T-helper 17 cell (primary cell): ENCODE data around the gene VAC14. TPM values are rescaled to one million over a fixed set of nuclear protein-coding genes. Genes with fewer than 3 reads are reported as not detected.

Experiments used
- ATAC-seq: fragments of 150-1000 bp; cut with Tn5 transposase; 2 replicates; pipeline ENCODE4 v1.10.0; 2021; ENCODE audit warnings: mild to moderate bottlenecking, moderate library complexity
- DNase-seq, 3 donors: peaks; one replicate each; pipeline versions ENCODE4 v3.0.0 to v3.0.0-alpha.2; 2020 to 2021
- H3K9me3 ChIP-seq: one replicate; pipeline ENCODE4 v1.7.0; 2013; ENCODE audit warnings: low read length, mild to moderate bottlenecking; ENCODE audit not compliant: control insufficient read depth, poor library complexity, severe bottlenecking
- H3K27ac Mint-ChIP-seq: one replicate; pipeline ENCODE4 v1.8.0; 2022; ENCODE audit warnings: mild to moderate bottlenecking, moderate library complexity, mixed read lengths
- H3K27me3 Mint-ChIP-seq: one replicate; pipeline ENCODE4 v1.8.0; 2022; ENCODE audit warnings: mixed read lengths
- H3K36me3 Mint-ChIP-seq: one replicate; pipeline ENCODE4 v1.8.0; 2022; ENCODE audit warnings: low read depth, mixed read lengths
- H3K4me1 Mint-ChIP-seq: one replicate; pipeline ENCODE4 v1.8.0; 2022; ENCODE audit warnings: mild to moderate bottlenecking, mixed read lengths
- H3K4me3 Mint-ChIP-seq: one replicate; pipeline ENCODE4 v1.8.0; 2022; ENCODE audit warnings: mild to moderate bottlenecking, moderate library complexity, mixed read lengths
- total RNA-seq, 4 donors: library from RNA in 2 of 4; stranded (reverse) in 2 of 4; gene quantifications; one replicate each; pipeline ENCODE4 v1.2.3 and lab custom pipeline; 2022 to 2026

Gene VAC14
- total RNA-seq, 2 donors from 2014 or later: 36.7 to 38.4 TPM

DNA sequence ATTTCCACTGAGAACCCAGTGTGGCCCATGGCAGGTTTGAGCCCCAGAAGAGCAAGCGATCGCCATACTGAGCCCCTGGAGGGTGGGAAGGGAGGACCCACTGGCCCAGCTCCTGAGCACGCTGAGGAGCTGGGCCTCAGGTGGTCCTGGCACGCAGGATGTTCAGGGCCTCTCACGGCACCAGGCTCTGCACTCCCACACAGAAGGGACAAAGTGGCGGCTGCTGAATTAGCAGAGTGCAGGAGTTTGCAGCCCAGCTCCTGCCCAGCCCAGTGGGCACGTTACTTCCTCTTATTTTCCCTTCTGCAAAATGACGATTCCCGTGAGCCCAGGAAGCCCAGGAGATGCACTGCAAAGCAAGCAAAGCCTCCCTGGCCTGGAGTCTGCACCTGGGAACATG lies 72.8 kb downstream of the VAC14 start:
- Mint-ChIP-seq H3K4me1 (peaks cover 7% of the 10 kb centered on the region), H3K4me3 (no peak overlapping the region), H3K27ac (no peak overlapping the region), H3K36me3 (peaks cover 13% of the 10 kb centered on the region), H3K27me3 (no peaks in the 10 kb centered on the region)
- ATAC-seq: no peak
- no peak for DNase-seq
- H3K9me3 ChIP-seq: no peaks in the 10 kb centered on the region

DNA sequence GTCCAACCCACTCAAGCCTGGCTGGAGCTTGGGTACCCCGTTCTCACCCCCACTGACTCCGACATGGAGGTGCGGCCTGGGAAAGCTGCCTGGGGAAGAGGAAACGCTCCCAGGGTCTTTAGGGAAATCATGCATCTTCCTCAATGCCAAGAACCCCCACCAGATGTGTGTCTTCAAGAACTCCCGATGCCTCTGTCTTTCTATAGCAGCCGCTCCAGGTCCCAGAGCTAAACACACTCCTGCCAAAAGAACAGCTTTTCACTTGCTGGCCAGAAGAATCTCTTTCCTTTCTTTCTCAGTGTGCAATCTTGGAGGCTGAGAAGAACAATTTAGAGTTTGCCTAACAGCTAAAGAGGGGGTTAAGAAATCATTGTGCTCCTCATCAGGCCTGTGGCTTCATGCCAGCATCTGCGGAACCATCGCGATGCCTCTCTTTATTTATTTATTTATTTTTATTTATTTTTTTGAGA lies 74.0 kb downstream of the VAC14 start:
- no peak overlapping the region for H3K4me3 Mint-ChIP-seq
- no peak overlapping the region for H3K27ac Mint-ChIP-seq
- peaks cover 13% of the 10 kb centered on the region for H3K36me3 Mint-ChIP-seq
- ATAC-seq (no peak), DNase-seq (no peak)
- peaks cover 7% of the 10 kb centered on the region for H3K4me1 Mint-ChIP-seq
- no peaks in the 10 kb centered on the region for H3K27me3 Mint-ChIP-seq
- no peaks in the 10 kb centered on the region for H3K9me3 ChIP-seq

DNA sequence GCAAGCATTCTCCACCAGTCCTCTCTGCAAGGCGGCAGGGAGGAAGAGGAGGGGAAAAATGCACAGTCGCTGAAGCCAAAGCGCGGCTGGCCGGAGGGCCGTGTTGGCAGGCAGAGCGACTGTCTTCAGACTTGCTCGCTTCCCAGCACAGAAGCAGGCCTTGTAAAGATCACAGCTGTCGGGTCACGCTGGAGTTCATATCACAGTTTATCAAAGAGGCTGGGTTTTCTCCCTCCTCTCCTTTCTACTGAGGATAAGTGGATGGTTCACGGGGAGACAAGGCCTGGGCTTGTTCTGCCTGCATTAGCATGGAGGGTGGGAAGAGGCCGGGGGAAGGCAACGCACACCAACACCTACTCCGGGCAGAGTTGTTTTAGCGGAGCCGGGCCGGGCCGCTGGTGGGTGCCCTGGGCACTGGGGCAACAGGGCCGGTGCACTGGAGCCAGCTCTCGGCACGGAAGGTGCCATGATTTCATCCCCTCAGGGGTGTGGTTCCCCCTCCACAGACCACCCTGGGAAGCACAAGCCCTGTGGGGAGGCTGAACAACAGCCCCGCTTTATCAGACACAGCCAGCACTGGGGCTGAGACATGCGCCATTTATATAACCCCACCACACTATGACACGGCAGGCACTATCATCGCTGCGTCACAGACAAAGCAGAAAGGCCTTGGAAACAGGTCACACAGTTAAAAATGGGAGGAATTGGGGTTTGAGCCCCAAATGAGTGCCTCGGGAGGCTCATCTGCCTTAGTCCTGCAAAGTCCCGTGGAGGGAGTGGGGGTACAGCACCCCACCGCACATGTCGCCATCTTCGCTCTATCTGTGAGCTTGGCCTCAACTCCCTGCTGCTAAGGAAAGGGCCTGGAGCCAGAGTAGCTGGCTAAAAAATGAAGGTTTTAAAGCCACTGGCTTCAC lies 74.8 kb downstream of the VAC14 start:
- H3K9me3 ChIP-seq: no peaks in the 10 kb centered on the region
- no peak overlapping the region for H3K27ac Mint-ChIP-seq
- H3K4me1 Mint-ChIP-seq: peaks cover 8% of the 10 kb centered on the region
- no peak for DNase-seq
- no peak for ATAC-seq
- no peaks in the 10 kb centered on the region for H3K27me3 Mint-ChIP-seq
- H3K36me3 Mint-ChIP-seq: peaks cover 15% of the 10 kb centered on the region
- H3K4me3 Mint-ChIP-seq: no peak overlapping the region

DNA sequence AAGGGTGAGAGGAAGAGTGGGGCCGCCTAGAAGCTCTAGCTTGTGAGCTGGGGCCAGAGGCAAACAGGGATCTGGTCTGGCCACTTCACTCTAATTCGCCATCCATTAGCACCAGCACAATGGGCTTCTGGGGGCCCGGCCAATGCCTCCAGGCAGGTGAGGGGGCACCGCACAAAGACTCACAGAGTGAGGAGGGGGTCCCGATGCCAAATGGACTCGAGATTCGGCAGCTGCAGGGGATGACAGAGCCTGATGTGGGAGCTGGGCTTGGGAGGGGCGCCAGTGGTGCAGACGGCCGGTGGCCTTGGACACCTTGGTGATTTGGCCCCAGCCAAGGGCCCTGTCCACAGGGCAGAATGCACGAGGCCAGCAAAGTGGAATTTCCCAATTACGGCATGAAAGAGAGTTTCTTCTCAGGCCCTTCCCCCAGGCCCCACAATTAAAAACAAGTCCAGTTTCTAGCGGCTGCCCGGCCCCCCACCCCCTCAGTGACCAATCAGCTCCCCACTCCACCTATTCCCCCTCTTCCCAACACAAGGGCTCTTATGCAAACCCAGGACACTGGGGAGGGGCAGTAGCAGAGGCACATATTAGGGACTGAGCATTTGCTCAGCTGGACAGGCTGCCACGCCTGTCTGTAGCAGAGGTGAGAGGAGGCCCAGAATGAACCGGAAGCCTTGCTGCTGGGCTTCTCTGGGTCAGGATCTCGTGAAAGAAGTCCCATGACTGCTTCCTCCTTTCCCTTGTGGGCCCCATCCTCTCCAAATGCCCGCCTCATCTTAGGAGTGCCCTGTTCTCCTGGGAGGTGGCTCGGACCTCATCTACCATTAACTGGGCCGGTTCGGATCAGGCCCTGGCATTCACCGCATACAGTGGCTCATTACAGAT lies 75.7 kb downstream of the VAC14 start:
- Mint-ChIP-seq H3K36me3 (peaks cover 20% of the 10 kb centered on the region), H3K4me1 (peaks cover 12% of the 10 kb centered on the region), H3K4me3 (no peak overlapping the region), H3K27ac (no peak overlapping the region), H3K27me3 (no peaks in the 10 kb centered on the region)
- DNase-seq (no peak), ATAC-seq (no peak)
- no peaks in the 10 kb centered on the region for H3K9me3 ChIP-seq

DNA sequence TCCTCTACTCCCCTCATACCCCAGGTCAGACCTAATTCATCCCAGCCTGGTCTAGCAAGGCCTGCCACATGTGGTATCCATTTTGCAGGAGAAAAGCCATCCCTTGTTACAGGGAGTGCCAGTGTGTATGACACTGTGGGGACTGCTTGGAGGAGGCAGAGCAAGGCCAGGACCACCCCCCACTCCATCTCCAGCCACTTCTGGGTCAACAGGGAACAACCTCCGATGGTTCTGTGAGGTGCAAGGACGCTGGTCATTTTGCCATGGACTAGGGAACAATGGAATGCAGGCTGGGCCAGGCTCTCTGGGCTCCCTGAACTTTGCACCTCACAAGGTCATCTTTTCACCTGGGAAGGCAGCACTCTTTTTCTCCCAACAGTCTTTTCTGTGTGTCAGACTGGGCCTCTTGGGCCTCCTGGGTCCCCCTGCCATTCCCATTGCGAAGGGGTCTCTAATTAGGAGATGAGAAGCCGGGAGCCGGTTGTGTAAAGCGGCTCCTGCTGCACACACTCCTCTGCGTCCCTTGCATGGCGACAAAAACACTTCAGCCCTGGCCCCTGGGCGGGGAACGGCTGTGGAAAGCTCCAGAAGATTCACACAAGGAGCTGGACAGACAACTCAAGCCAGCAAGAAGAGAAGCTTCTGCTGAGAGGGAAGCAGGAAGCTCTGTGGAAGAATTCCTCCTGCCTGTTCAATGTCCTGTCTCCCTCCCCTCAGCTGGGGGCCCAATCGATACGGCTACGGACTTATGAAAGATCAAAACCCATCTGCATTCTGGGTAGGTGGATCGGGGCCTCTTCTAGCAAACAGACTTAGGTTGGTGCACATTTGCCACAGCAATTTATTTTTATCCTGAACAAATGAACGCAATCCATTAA lies 76.6 kb downstream of the VAC14 start:
- H3K4me1 Mint-ChIP-seq: peaks cover 8% of the 10 kb centered on the region
- H3K9me3 ChIP-seq: no peaks in the 10 kb centered on the region
- DNase-seq: no peak
- peaks cover 13% of the 10 kb centered on the region for H3K36me3 Mint-ChIP-seq
- H3K4me3 Mint-ChIP-seq: no peak overlapping the region
- no peak overlapping the region for H3K27ac Mint-ChIP-seq
- no peak for ATAC-seq
- no peaks in the 10 kb centered on the region for H3K27me3 Mint-ChIP-seq

DNA sequence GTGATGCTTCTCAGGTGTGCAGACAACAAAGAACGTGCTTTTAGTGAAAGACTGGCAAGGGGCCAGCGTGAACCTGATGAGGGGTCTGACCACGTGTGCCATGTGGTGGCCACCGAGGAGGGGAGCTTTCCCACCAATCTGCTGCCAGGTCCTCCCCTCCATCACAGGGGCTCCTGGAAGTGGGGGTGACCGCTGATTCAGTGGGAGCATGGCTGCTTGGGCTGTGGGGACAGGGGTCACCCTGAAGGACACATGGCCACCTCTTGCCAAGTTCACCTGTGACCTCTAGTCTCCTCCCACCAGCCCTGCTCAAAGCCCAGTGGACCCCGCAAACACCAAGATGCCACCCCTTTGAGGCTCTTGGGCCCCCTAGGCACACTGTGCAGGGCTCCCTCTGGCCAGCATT lies 77.2 kb downstream of the VAC14 start:
- no peak for ATAC-seq
- Mint-ChIP-seq H3K36me3 (peaks cover 12% of the 10 kb centered on the region), H3K27ac (no peak overlapping the region), H3K4me3 (no peak overlapping the region), H3K27me3 (no peaks in the 10 kb centered on the region), H3K4me1 (peaks cover 7% of the 10 kb centered on the region)
- DNase-seq: no peak
- no peaks in the 10 kb centered on the region for H3K9me3 ChIP-seq

DNA sequence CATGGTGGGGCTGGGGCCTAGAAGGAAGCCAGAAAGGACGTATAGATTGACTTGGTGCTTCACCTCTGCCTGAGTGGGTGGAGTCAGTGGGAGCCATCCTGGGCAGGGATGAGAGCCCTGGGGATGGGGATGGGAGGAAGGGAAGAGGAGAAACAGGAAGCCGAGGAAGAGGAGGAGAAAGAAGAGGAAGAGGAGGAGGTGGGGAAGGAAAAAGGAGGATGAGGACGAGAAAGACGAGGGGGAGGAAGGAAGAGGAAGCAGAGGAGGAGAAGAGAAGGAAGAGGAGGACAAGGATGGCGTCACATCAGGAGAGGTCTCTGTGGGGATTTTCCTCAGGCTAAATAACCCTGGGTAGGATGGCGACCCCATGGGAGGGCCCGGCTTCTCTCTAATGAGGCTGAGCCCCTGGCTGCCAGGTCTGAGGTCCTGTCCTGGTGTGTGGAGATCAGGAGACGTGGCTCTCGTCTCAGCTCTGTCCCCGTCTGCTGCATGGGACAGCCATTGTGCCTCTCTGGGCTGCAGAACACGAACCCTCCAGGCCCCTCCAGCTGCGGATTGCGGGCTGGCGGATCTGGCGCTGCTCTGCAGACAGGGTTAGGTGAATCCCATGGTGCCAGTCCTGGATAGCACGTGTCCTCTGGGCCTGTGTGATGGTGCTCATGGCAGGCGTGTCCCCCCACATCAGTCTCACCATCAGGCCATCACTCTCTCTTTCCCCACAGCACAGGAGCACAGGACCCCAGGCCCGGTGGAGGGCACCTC lies 79.6 kb downstream of the VAC14 start:
- Mint-ChIP-seq H3K36me3 (peaks cover 10% of the 10 kb centered on the region), H3K4me1 (peaks cover 7% of the 10 kb centered on the region), H3K4me3 (no peak overlapping the region), H3K27ac (no peak overlapping the region), H3K27me3 (no peaks in the 10 kb centered on the region)
- ATAC-seq: no peak
- no peak for DNase-seq
- no peaks in the 10 kb centered on the region for H3K9me3 ChIP-seq

DNA sequence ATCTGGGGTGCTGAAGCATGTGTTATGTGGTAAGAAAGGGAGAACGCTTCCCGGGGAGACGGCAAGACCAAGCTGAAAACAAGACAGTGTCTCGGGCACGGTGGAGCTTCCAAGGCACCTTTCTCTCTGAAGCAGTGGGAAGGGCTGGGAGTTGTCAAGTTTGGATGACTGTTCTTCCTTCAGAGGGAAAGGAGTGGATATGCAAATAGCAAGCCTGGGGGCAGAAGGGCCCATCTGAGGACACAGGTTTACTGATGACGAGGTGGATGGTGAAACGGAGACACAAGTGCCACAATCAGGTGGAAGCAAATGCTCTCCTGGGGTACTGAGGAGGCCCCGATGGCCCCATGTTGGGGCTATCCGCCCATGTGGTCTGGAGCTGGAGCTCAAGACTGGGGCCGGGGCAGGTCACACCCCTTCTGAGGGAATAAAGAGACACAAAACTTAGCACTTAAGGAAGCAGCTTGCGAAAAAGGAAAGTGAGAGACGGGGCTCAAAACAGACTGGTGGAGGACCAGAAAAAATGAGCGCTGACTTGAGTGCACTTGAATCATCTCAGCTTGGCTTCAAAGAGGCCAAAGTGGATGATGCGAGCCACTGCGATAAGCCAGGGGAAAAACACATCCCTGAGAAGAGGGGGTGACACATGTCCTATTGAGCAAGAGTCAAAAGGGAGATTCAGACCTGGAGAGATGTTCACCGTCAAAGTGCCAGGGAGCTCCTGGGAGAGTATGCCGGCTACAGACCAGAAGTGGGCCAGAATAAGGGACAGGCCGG lies 80.3 kb downstream of the VAC14 start:
- Mint-ChIP-seq H3K36me3 (peaks cover 10% of the 10 kb centered on the region), H3K27me3 (no peaks in the 10 kb centered on the region), H3K4me3 (no peak overlapping the region), H3K4me1 (peaks cover 7% of the 10 kb centered on the region), H3K27ac (no peak overlapping the region)
- DNase-seq: no peak
- no peaks in the 10 kb centered on the region for H3K9me3 ChIP-seq
- no peak for ATAC-seq

DNA sequence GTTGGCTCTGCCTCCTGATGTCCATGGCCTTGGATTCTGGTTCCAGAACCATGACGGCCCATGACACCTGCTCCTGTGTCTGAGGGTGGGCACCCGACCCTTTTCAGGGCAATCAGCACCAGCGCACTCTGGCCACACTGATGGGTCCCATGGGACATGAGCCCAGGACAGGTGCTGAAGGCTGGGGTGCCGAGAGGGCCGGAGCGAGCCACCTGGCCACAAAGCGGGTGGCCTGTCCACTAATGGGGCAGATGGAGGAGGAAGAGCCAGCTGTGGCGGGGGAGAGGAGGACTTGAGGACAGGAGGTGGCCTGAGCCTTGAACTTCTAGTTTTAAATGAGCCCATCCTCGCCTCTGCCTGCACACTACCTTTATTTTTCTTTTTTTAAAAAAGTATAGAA lies 83.9 kb downstream of the VAC14 start:
- H3K9me3 ChIP-seq: no peaks in the 10 kb centered on the region
- Mint-ChIP-seq H3K36me3 (peaks cover 10% of the 10 kb centered on the region), H3K4me3 (no peak overlapping the region), H3K27me3 (no peaks in the 10 kb centered on the region), H3K27ac (no peak overlapping the region), H3K4me1 (peaks cover 7% of the 10 kb centered on the region)
- DNase-seq (no peak), ATAC-seq (no peak)

DNA sequence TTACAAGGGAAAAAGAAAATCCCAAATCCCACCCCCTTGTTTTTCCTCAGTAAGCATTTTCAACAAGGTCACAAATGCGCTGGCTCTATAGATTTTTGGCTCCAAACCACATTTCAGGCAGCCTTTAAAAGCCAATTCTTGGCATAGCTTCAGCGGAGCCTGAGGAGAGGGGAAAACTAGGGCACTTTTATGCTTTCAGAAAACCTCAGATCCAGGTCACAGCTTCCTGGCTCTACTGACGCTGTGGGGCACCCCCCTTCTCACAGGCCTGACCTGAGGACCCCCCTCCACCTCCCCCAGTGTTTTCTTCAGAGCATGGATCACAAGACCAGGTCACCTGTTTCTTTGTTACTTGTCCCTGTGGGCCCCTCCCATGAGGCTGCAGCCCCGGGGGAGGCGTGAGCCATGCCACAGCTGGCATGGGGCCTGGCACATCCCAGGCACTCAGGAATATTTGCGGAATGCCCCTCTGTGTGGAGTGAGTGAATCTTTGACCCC lies 85.0 kb downstream of the VAC14 start:
- Mint-ChIP-seq H3K27ac (no peak overlapping the region), H3K27me3 (no peaks in the 10 kb centered on the region), H3K36me3 (peaks cover 5% of the 10 kb centered on the region), H3K4me1 (peaks cover 6% of the 10 kb centered on the region), H3K4me3 (no peak overlapping the region)
- DNase-seq: no peak
- H3K9me3 ChIP-seq: no peaks in the 10 kb centered on the region
- ATAC-seq: no peak

DNA sequence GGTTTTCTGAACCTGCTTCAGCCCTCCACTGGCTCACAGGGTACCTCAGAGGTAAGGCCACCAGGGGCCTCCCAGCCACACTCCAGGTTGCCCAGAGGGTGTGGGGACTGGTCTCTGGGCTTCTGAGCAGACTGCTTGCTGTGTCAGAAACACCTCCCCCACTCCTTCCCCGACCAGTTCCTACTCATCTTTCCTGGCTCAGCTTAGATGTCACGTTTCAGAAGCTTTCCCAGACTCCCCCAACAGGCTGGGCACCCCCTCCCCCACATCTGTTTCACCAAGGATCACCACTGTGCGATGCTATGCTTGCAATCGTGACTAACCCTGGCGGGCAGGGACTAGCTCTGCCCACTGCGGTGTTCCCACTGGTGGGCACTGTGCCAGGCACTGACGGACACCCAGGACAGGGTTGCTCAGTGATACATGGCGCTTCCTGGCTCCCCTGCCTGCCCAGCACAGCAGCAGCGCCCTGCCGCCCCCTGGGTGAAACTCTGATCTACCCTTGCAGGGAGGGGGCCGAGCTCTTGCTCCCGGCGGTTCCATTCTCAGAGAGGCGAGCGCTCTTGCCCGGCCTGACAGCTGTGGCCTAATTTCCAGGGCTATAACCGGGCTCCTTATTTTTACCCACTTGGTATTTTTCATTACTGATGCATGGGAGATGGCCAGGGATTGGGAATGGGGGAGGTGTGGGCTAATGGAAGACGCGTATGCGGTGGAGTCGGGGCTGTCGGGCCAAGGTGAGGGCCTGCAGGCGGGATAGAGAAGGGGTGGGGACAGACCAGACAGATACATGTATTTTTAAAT lies 85.7 kb downstream of the VAC14 start:
- peaks cover 2% of the 10 kb centered on the region for H3K36me3 Mint-ChIP-seq
- no peaks in the 10 kb centered on the region for H3K27me3 Mint-ChIP-seq
- no peaks in the 10 kb centered on the region for H3K9me3 ChIP-seq
- no peak for ATAC-seq
- DNase-seq: no peak
- H3K4me1 Mint-ChIP-seq: peaks cover 4% of the 10 kb centered on the region
- no peak overlapping the region for H3K27ac Mint-ChIP-seq
- H3K4me3 Mint-ChIP-seq: no peak overlapping the region
